SK-N-MC (cell line): ENCODE measurements around the gene MAPK8IP3.

Source experiments
- DNase-seq: peaks from one replicate; pipeline ENCODE4 v3.0.0-alpha.2; 2011; ENCODE audit warnings: low read depth, low spot score
- H3K27ac ChIP-seq: fragments of 200-600 bp; sonication (generic); 2 replicates; pipeline ENCODE4 v1.5.1; 2016; ENCODE audit warnings: mixed run types
- H3K36me3 ChIP-seq: fragments of 200-600 bp; sonication (generic); 2 replicates; pipeline ENCODE4 v1.6.1; 2017; ENCODE audit warnings: antibody characterized with exemption, low read length, mixed read lengths; ENCODE audit not compliant: insufficient read depth
- H3K4me3 ChIP-seq: fragments of 200-600 bp; sonication (generic); 2 replicates; pipeline ENCODE4 v1.5.1; 2016
- H3K9ac ChIP-seq: fragments of 200-600 bp; sonication (generic); 2 replicates; pipeline ENCODE4 v1.8.0; 2017; ENCODE audit warnings: mixed run types, mixed read lengths; ENCODE audit not compliant: insufficient read length
- H3K9me3 ChIP-seq: fragments of 200-600 bp; sonication (generic); 2 replicates; pipeline ENCODE4 v1.6.1; 2017; ENCODE audit warnings: low read depth, mild to moderate bottlenecking, antibody characterized with exemption, low read length, moderate library complexity, mixed read lengths
- EZH2 ChIP-seq: fragments of 200-600 bp; sonication (generic); IDR thresholded peaks from one replicate; pipeline ENCODE4 v1.6.1; 2017; ENCODE audit warnings: antibody characterized with exemption
- FOXP2 ChIP-seq: optimal IDR thresholded peaks from 2 replicates; pipeline ENCODE3; 2011; ENCODE audit warnings: mild to moderate bottlenecking, moderate library complexity; ENCODE audit not compliant: insufficient read depth; ENCODE audit errors: extremely low read length, control extremely low read depth
- POLR2AphosphoS5 ChIP-seq: IDR thresholded peaks from 2 replicates; pipeline ENCODE4 v1.6.1; 2012; ENCODE audit warnings: mild to moderate bottlenecking, low read depth, low read length, borderline replicate concordance

MAPK8IP3 gene

DNA sequence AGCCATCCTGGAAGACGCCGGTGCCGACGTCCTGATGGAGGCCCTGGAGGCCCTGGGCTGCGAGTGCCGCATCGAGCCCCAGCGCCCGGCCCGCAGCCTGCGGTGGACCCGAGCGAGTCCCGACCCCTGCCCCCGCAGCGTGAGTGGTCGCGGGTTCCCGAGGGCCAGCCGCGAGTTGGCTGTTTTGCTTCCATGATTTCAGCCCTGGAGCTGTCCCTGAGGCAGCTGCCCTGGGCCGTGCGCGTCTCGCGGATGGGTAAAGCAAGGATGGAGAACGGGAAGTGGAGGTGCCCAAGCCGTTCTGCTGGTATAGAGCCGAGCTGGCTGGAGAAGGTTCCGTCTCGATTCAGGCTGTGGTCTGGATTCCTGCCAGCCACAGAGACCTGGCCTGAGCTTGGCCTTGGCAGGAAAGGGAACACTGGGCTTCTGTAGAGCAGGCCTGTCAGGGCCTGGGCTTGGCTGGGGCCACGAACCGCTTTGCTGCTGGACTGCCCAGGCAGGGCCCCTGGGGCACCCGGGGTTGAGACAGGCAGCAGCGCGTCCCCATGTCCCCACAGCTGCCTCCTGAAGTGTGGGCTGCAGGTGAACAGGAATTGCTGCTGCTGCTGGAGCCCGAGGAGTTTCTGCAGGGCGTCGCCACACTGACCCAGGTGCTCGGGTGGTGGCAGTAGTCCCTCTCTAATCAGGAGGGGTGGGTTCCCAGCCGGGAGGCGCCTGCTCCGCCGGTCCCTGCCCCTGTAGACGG, 67.9 kb downstream of the MAPK8IP3 start:
- Histone ChIP-seq H3K4me3 (peak overlapping the region; percentile 96), H3K36me3 (peaks cover 3% of the 10 kb centered on the region), H3K27ac (no peak overlapping the region), H3K9ac (peak overlapping the region; percentile 97), H3K9me3 (no peaks in the 10 kb centered on the region)
- TF ChIP-seq FOXP2 (no peak), POLR2AphosphoS5 (no peak), EZH2 (no peak)
- no peak for DNase-seq

DNA sequence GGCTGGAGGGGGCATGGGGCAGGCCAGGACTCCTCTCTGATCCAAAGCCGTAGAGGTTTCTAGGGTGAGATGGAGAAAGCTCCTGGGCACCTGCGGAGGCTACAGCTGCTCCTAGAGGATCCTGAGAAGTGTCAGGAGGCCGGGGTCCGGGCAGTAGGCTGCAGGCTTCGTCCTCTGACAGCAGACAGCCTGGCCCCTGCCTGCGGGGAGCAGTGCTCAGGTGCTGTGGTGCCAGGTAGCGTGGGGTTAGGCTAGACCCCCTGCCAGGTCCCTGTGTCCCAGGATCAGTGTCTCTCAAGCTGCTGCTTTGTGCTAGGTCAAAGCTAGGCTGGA, 68.4 kb downstream of the MAPK8IP3 start:
- DNase-seq, result no peak
- TF ChIP-seq FOXP2, result no peak
- TF ChIP-seq EZH2, result no peak
- TF ChIP-seq POLR2AphosphoS5, result no peak
- Histone ChIP-seq H3K36me3 (peaks cover 3% of the 10 kb centered on the region), H3K4me3 (peak overlapping the region; percentile 96), H3K27ac (no peak overlapping the region), H3K9me3 (no peaks in the 10 kb centered on the region), H3K9ac (peak overlapping the region; percentile 97)

DNA sequence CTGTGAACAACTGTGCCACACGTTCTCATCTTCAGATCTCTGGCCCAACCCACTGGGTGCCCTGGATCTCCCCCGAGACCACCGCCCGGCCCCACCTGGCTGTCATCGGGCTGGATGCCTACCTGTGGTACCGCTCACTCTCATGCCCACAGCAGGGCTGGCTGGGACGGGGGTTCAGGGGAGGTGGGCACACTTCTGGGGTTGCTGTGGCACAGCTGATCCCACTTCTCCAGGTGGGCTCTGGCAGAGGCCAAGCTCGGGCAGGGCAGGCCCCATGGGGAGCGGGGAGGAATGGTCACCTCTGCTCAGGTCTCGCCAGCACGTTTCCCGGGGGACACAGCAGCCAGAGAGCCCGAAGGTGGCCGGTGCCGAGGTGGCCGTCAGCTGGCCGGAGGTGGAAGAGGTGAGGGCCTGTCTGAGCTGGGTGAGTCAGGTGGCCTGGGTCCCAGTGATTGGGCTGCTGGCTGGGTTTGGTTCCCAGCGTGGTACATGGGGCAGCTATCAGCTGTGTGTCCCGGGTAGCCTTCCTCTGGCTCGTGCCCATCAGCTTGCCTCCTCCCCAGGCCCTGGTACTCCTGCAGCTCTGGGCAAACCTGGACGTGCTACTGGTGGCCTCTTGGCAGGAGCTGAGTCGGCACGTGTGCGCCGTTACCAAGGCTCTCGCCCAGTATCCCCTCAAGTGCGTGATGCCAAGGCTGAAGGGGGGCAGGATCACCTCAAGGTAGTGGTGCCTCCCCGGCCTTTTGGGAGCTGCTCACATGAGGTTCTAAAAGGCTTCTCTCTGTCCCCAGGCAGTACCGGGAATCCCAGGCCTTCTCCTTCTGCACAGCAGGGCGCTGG, 69.2 kb downstream of the MAPK8IP3 start:
- H3K9ac ChIP-seq, result no peak overlapping the region
- DNase-seq, result no peak
- H3K36me3 ChIP-seq, result peaks cover 1% of the 10 kb centered on the region
- no peak overlapping the region for H3K27ac ChIP-seq
- TF ChIP-seq FOXP2 (no peak), POLR2AphosphoS5 (no peak)
- no peak overlapping the region for H3K4me3 ChIP-seq
- no peaks in the 10 kb centered on the region for H3K9me3 ChIP-seq

DNA sequence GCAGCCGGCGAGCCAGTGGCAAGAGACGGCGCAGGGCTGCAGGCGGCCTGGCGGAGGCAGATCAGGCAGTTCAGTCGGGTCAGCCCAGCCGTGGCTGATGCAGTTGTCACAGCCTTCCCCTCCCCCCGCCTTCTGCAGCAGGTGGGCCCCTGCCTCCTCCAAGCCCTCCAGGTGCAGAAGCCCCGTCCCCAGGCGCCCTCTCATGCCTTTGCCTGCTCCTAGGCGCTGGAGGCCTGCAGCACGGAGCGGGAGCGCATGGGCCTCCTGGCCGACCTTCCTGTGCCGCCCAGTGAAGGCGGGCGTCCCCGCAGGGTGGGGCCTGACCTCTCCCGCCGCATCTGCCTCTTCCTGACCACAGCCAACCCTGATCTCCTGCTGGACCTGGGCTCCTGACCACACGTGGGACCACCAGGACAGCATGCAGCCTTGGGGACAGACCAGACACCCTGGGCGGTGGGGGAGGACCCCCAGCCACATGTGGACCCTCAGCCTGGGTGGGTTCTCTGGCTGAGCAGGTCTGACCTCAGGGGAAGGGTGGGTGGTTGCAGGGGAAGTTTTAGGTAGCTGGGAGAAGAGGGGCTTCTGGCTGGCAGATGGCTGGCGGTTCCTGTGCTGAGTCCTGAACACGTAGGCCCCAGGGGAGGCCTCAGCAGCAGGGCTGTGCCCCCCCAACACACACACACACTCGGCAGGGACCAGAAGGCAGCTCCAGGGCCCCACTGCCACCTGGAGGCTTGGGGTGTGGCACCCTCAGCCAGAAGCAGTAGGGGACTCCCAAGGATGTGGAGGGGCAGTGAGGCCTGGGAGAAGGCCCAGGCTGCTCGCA, 70.1 kb downstream of the MAPK8IP3 start:
- Histone ChIP-seq H3K4me3 (no peak overlapping the region), H3K36me3 (no peaks in the 10 kb centered on the region; the same call in 1 of the 2 replicates), H3K9ac (no peak overlapping the region), H3K27ac (no peak overlapping the region), H3K9me3 (no peaks in the 10 kb centered on the region)
- no peak for TF ChIP-seq EZH2
- TF ChIP-seq FOXP2, result no peak
- no peak; the same call in 1 of the 2 replicates for TF ChIP-seq POLR2AphosphoS5
- no peak for DNase-seq

DNA sequence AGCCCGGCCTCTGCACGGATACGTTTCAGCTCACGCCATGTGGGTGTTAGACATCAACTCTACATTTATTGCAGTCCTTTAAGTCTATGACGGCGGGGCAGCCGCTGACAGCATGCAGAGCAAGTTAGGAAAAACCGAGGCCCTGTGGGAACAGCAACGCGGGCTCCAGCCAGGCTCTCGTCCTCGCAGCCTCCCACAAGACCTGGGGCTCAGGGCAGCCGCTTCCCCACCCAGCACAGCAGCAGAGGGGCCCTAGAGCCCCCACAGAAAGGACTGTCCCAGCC, 70.6 kb downstream of the MAPK8IP3 start:
- Histone ChIP-seq H3K9me3 (no peaks in the 10 kb centered on the region), H3K27ac (no peak overlapping the region), H3K4me3 (no peak overlapping the region), H3K36me3 (no peaks in the 10 kb centered on the region; the same call in 1 of the 2 replicates), H3K9ac (no peak overlapping the region)
- DNase-seq, result no peak
- no peak for TF ChIP-seq EZH2
- TF ChIP-seq POLR2AphosphoS5, result peak; percentile 1; the same call in 1 of the 2 replicates

DNA sequence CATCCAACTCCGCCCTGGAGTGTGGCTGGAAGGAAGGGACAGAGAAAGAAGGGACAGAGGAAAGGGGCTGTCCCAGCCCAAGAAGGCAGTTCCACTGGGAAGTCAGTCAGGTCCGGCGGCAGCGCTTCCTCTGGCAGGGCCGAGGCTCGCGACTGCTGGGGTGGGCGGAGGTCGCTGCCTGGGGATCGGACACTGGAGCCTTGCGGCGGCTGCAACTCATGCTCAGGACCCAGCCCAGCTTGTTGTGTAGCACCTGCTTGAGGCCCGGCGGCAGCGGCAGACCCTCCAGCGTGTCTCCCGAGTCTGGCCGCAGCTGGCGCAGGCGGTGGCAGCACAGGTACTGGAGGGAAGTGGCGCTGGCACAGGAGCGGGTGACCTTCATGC, 71.0 kb downstream of the MAPK8IP3 start:
- no peaks in the 10 kb centered on the region for H3K9me3 ChIP-seq
- no peak for DNase-seq
- H3K9ac ChIP-seq, result no peak overlapping the region
- no peak overlapping the region for H3K4me3 ChIP-seq
- TF ChIP-seq FOXP2 (no peak), POLR2AphosphoS5 (no peak)
- no peaks in the 10 kb centered on the region; the same call in 1 of the 2 replicates for H3K36me3 ChIP-seq
- no peak overlapping the region for H3K27ac ChIP-seq

DNA sequence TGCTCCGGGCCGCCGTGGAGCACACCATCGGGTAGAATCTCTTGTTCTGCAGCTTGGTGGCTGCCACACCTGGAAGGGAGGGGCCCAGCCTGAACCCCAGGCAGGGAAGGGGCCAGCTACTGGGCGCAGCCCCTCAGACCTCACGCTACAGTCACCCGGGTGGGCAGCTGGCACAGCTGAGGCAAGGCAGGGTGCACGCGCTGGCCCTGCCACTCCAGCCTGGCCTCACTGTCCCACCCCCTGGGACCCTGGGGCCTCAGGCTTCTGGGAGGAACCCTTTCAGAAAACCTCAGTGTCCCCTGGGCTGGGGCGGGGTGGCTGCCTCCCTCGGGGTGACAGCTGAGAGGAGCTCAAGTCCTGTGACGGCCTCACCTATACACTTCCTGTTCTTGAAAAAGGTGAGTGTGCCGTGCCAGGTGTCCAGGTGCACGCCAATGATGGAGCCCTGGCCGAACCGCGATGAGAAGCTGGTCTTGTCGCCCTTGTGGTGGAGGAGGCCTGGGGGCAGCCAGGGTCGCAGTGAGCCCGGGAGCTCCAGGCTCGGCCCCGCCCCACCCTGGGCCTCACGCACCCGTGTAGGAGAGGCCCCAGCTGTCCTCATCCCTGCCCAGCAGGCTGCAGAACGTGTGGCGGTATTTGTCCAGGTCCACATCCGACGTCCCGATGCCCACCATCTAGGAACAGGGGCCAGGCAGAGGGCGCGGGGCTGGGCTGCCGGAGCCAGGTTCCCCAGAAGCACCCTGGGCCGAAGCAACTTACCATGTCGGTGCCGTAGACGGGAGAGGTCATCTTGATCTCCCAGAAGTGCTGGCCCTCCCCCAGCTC, 71.6 kb downstream of the MAPK8IP3 start:
- Histone ChIP-seq H3K9ac (no peak overlapping the region), H3K4me3 (no peak overlapping the region), H3K9me3 (no peaks in the 10 kb centered on the region), H3K27ac (no peak overlapping the region), H3K36me3 (no peaks in the 10 kb centered on the region; the same call in 1 of the 2 replicates)
- TF ChIP-seq FOXP2 (no peak), POLR2AphosphoS5 (peak; percentile 35)
- DNase-seq, result no peak
